ENCODE results near the gene FPR3.

The FPR3 gene

DNA sequence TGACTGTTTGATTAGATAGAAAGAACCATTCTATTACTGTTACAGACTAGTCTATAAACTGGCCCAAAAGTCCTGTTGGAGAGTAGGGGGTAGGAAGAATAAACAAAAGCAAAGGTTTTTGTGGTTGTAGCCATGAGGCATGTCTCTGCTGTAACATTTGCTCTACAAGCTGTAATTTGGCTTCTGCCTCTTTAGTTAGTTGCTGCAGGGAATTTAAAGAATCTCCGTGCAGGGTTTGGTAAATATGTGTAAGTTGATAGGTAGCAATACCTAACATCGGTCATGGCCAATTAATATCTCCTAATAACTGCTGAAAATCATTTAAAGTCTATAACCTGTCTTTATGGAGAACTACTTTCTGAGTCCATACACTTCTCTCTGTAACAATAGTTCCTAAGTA is 13.0 kb downstream of the FPR3 start:
- no peak for DNase-seq

DNA sequence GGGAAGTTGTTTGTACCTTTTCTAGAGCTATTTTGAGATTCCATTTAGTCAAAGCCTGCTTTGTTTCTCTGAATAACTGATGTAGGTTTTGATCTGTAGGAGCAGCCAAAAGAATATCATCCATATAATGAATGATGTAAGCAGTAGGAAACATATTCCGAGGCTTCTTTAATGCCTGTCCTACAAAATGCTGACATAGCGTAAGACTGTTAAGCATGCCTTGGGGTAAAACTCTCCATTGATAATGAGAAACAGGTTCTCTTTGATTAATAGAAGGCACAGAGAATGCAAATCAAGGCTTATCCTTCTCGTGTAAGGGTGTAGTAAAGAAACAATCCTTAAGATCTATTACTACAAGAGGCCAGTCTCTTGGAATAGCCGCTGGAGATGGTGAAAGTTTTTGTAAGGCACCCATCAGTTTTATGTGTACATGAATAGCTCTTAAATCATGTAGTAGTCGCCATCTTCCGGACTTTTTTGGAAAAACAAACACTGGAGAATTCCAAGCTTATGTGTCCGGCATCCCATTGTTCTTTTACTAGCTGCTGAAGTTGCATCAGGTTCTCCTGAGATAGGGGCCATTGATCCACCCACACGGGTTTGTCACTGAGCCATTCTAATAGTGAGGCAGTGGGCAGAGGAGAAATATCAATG is 13.5 kb downstream of the FPR3 start:
- no peak for DNase-seq

DNA sequence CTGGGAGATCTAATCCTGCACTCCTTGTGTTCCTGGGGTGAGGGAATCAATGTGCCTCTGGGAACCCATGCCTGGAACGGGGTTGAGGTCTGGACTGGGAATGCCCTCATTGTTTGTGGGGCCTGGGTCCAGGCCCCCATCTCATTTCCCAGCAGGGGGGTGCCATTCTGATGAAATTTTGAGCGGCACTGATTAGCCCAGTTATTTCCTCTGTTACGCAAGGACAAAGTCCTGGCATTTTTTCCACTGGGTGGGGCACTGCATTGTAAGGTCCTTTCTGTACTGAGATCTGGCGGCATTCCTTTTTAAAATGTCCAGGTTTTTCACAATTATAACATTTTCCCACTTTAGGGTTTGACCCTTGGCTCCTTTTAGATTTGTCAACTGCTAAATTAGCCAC is 14.8 kb downstream of the FPR3 start:
- DNase-seq = no peak

DNA sequence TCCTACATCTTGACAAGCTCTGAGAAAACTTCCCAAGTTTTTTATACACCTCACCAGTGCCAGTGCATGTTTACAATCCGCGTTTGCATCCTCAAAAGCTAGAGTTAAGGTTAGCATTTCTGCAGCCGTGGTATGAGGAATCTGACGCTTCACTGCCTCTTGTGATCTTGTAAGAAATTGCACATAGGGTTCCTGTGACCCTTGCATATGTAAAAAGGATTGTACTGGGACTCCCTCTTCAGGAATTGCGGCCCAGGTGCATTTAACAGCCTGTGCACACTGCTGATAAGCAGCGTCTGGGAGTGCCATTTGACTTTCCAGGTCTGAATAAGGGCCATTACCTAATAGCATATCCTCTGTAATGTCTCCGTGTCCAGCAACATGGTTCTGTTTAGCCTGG is 15.3 kb downstream of the FPR3 start:
- no peak for DNase-seq

DNA sequence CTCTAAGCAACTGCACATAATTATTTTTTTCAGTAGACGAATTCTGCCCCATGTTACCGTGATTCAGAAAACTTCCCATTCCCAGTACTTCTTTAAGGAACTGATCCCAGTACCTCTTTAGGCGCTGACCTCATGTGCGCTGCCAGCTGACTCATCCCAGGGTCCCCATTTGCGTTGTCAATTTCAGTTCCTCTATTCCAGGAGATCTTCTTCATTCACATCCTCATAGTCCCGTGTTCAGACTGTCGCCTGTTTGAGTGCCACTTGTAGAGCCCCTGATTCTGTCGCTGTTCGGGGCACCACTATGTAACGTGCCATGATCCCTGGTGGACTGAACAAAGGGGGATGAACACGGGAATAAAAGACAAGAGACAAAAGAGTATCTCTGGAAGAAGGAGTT is 16.4 kb downstream of the FPR3 start:
- no peak for DNase-seq

DNA sequence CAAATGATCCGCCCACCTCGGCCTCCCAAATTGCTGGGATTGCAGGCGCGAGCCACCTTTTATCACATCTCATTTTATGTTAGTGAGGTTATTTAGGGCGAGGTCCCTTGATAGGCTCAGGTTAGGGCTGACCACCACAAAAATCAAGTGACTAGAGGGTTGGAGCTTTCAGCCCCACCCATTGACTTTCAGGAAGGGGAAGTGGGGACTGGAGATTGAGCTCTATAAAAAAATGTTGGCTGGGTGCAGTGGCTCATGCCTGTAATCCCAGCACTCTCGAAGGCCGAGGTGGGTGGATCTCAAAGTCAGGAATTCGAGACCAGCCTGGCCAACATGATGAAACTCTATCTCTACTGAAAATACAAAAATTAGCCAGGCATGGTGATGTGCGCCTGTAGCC is 20.1 kb downstream of the FPR3 start:
- no peak for DNase-seq

DNA sequence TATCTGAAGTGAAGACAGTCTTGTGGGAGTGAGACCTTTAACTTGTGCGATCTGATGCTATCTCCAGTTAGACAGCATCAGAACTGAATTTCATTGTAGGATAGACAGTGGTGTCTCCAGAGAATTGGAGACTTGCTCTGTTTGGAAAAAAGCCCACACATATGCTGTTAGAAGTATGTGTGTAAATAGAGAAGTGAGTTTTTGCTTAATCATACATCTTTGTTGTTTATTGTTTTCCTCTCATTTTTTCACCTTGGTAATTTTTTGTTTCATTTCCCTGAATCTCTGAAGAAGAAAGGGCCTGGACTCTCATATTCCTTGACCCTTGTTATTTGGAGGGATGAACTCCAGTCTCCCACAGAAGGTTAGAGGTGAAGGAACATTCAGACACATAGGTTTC is 21.8 kb downstream of the FPR3 start:
- DNase-seq = no peak

DNA sequence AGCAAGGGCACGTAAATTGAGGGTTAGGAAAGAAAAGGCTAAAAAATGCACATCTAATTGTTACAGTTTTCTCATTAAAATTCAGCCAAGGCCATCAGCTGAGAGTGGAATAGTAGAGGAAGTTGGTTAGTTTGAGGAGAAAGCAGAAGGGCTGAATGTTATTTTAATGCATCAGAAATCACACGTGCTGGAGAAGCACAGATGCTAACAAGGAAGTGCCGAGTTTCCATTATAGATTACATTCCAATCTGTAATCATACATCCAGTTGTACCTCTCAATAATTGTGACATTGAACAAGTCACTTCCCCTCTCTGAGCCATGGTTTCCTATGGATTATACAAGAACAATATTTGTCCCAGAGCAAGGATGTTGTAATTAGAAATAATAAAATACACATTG is 25.1 kb downstream of the FPR3 start:
- no peak for DNase-seq

DNA sequence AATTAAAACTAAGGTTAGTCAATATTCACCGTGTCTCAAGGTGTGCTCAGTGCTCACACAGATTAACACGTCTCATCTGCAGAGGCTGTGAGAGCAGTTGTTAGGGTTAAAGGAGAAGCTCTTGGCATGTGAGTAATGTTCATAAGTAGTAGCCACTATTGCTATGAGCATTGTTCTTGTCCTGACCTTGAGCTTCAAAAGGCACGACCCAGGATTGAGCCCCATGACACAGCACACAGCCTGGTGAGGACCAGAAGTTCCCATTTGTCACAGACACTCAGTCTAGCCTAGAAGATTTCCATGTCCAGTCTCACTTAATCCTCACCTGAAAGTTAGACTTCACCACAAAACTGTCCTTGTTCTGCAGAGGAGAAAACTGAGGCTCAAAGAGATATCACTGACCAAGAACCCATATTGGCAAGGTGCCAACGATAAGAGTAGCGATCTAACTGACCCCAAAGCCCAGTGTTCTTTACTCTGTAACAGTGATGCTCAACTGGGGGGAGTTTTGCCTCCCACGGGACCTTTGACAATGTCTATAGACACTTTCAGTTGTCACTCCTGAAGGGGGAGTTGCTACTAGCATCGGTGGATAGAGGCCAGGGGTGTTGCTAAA is 26.0 kb downstream of the FPR3 start:
- DNase-seq = no peak

DNA sequence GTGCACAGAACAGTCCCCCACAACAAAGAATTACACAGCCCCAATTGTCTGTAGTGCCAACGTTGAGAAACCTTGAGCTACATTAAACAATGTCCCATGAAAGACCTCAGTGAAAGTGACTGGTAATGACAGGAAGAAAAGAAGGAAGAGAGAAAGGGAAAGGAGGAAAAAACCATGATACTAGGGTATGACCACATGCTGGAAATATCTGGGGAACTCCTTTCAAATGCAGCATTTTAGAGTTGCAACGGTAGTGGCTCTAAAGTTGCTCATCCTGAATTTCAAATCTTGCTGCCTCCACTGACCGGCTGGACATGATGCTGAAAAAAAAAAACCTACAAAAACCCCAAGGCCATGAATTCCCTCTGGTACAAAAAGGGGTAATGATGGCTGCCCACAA is 26.5 kb downstream of the FPR3 start:
- no peak for DNase-seq

DNA sequence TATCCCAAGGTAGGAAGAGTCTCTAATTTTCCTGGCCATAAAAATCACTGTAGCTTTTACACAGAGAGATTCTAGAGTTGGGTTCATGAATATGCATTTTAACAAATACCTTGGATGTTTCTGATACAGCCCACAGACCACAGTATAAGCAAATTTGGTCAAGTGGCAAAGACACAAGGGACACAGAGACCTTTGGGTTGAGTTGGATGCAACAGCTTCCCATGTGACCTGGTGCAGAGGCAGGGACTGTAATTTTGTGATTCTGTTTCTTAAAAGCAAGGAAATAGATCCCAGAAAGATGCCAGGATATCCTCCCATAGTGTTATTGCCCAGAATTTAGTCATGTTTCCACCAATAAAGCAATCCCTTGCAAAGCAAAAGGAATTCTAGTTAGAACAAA is 27.0 kb downstream of the FPR3 start:
- no peak for DNase-seq

DNA sequence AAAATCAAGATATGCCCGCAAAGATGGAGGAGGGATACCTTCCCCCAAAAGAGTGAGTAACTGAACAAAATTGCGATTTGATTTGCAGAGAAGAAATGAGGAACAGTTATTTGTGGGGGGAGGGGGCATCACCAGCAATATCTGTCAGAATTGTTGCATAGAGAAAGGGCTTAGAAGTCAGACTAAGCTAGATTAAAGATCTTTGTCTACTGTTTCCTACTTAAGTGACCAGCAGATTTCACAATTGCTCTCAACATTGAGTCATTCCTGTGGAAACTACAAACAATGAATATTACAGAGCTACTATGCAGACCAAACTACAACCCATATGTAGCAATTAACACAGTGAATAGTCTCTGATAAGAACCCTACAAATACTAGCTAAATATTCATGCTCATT is 27.4 kb downstream of the FPR3 start:
- DNase-seq = no peak

DNA sequence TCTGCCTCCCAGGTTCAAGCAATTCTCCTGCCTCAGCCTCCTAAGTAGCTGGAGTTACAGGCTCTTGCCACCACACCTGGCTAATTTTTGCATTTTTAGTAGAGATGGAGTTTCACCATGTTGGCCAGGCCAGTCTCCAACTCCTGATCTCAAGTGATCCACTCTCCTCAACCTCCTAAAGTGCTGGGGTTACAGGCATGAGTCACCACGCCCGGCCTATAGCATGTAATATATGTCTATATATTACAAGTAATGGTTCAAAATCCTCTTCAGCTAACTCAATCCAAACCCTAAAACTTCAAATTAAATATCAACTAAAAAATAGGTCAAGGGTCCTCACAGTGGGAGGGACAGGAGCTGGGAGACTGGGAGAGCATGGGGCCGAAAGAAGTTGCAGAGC is 28.0 kb downstream of the FPR3 start:
- DNase-seq = no peak

DNA sequence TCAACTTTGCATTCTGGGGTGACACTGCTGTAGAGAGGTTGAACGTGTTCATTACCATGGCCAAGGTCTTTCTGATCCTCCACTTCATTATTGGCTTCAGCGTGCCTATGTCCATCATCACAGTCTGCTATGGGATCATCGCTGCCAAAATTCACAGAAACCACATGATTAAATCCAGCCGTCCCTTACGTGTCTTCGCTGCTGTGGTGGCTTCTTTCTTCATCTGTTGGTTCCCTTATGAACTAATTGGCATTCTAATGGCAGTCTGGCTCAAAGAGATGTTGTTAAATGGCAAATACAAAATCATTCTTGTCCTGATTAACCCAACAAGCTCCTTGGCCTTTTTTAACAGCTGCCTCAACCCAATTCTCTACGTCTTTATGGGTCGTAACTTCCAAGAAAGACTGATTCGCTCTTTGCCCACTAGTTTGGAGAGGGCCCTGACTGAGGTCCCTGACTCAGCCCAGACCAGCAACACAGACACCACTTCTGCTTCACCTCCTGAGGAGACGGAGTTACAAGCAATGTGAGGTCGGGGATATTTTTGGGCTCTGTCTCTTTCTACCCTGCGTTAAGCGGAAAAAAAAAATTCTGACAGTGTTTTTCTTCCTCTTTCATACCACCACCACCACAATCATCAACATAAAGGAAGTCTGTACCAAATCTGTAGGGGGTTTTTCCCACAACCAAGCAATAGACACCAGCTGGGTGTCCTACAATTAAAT is 29.5 kb downstream of the FPR3 start:
- DNase-seq = no peak

DNA sequence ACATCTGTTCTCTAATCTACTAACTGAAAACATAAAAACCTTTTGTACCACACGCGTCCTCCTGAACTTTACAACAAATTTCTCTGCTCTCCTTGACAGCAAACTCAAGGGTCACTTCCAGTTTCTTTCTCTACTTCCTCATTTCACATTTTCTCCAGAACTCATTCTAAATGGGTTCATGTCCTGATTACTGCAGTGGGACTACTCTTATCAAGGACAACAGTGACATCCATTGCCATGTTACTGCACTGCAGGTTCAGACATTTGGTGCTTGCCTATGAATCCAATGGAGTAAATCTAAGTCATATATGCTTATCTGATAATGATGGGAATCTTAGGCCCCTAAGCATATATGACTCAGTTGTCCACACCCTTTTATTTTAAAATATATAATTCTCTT is 35.3 kb downstream of the FPR3 start:
- no peak for DNase-seq

DNA sequence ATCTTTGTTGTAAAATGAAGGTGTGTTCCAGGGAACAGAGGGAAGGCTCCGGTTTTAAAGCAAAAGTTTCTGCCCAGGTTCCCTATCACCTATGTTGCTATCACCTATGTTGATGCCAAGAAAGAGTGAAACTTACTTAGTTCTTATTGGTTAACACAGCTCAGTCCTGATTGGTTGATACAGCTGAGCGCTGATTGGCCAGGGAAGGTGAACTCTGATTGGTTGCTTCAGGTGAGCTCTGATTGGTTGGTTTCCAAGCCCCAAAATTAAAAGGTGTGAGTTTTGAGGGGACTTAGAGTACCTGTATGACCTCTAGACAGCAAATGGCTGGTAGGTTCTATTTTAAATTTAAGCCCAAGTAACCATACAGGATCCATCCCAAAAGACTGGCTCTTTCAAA is 42.2 kb downstream of the FPR3 start:
- no peak for DNase-seq

DNA sequence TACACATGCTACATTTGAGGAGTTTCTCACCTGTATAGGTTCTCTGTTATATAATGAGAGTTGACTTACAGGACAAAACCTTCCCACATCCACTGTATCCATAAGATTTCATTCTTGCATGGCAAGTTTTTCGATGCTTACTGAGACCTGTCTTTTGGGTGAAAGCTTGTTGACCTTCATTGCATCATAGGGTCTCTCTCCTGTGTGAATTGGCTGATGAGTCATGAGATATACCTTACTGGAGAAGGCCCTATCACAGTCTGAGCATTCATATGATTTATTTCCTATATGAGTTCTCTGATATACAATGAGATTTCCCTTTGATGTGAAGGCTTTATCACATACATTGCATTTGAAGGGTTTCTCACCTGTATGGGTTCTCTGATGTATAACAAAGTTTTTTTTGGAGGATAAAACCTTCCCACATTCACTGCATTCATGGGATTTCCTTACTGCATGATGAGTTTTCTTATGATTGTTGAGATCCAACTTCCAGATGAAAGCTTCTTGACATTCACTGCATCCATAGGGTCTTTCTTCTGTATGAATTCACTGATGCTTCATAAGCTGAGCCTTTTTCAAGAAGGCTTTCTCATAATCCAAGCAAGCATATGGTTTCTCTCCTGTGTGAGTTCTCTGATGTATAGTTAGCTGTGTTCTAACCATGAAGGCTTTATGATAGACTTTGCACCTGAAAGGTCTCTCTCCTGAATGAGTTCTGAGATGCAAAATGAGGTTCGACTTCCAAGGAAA is 67.1 kb downstream of the FPR3 start:
- no peak for DNase-seq

DNA sequence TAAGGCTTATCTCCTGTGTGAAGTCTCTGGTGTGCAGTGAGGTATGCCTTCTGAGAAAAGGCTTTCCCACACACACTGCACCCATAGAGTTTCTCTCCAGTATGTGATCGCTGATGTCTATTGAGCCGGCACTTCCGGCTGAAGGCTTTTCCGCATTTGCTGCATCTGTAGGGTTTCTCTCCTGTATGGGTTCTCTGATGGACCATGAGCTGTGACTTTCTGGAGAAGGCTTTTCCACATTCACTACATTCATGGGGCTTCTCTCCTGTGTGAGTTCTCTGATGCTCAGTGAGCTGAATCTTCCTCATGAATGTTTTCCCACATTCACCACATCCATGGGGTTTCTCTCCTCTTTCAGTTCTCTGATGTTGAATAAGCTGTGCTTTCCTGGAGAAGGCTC is 78.1 kb downstream of the FPR3 start:
- no peak for DNase-seq

Measured in CD4-positive, alpha-beta T cell treated with Interleukin-6 for 4 hours (primary cell).